Measurements from ENCODE around the gene ZNF12.

Gene ZNF12

DNA sequence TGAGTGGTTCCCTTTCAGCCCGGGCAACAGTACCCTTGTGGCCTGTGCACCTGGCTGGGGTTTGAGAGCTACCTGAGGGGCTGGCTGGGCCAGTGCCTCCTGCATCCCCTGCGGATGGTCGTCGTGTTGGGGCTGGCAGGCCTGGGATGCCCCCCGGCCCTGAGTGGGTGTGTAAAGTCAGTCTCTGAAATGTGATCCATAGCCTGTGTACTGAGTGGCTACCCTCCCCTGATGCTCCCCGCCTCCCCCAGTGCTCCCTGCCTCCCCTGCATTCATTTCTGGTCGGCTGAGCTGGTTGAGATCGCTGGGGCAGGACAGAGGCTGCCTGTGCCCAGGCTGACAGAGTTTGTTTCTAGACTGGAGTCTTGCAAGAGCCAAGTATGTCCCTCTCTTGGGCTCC, 60.3 kb downstream of the ZNF12 start:
- DNase-seq: no peak

- no peak for DNase-seq
Measured at GRCh38 chr7:6644728-6645127, 62.0 kb downstream of the ZNF12 start.

GRCh38 chr7:6643915-6644625, 62.7 kb downstream of the ZNF12 start:
- no peak for DNase-seq

DNA sequence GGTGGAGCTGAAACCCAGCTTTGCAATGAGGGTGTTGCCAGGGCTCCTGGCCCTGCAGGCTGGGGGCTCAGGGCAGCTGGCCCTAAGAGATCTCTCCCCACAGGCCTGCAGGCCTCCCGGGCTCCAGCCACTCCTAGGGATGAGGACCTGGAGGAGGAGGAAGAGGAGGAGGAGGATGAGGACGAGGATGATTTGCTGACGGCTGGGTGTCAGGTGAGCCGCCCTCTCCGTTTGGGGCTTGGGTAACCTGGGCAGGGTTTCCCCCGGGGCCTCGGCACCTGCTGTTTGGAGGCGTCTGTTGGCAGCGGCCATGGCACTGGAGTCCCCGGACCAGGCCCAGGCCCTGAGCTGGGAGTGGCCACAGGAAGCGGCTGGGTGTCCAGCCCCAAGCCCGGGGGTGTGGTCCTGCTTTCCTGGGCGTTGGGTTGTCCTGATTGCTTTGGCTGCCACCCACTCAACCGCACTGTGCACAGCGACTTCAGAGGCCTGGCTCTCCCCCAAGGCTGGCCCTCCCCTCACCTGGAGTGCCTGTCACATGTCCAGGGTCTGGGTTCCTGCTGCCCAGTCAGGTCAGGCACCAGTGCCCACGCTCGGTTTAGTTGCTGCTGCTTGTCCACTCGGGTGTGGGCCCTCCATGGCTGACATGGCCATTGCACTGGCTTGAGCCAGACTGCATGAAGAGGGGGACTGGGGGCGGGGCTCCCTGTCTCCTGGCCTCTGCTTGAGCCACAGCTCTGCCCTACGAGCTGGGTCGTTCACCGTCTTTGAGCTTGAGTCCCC, 63.7 kb downstream of the ZNF12 start:
- no peak for DNase-seq

- DNase-seq: no peak
Measured at GRCh38 chr7:6642239-6642839, 64.4 kb downstream of the ZNF12 start.

GRCh38 chr7:6641305-6642035, 65.3 kb downstream of the ZNF12 start:
- DNase-seq: no peak

DNA sequence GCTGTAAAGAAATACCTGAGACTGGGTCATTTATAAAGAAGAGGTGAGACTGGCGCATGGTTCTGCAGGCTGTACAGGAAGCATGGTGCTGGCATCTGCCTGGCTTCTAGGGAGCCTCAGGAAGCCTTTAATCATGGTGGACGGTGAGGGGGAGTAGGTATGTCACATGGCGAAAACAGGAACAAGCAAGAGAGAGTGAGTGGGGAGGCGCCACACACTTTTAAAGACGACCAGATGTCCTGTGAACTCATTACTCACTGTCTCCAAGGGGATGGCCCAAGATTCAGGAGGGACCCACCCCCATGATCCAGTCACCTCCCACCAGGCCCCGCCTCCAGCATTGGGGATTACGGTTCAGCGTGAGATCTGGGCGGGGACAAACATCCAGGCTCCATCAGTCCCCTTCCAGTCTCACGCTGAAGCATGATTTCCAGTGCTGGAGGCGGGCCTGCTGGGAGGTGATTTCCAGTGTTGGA, 66.5 kb downstream of the ZNF12 start:
- DNase-seq: no peak

DNA sequence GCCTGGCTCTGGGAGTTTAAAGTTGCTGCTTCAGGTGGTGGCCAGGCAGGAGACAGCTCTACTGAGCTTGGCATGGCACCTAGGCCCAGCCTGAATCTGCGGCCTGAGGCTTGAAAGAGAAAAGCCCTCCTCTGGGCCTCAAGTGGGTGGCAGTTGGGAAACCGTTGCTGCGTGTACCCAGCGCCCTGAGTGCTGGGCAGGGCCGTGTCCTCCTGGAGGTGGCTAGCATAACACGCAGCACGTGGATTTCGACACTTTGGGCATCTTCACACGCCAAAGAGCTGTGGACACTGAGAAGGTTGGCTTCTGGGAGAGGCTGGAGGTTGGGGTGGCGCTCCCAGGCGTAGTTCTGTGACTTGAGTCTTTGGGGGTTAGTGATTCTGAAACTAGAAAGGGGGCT, 67.1 kb downstream of the ZNF12 start:
- no peak for DNase-seq

DNA sequence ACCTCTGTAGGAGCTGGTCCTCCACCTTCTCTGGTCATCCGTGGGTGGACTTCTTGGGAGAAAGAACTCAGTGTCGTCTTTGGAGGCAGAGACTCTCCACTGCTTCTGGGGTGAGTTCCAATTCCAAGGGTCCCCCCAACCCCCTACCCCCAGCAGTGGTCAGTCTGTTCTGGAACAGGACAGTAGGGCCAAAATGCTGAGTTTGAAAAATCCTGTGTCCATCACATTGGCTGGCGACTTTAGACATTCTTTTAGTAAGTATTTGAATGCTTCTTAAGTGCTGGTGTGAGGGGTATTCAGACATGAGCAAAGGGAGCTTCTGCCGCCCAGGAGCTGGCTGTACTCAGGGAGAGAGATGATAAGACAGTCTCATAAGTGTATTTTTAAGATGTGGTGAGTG, 67.7 kb downstream of the ZNF12 start:
- no peak for DNase-seq
